ENCODE data around the gene ABCB8. TPM values are rescaled to one million over a fixed set of nuclear protein-coding genes. Genes with fewer than 3 reads are reported as not detected.

ABCB8 gene
- total RNA-seq, 2 experiments from 2014 or later: 57.0 to 62.2 TPM

DNA sequence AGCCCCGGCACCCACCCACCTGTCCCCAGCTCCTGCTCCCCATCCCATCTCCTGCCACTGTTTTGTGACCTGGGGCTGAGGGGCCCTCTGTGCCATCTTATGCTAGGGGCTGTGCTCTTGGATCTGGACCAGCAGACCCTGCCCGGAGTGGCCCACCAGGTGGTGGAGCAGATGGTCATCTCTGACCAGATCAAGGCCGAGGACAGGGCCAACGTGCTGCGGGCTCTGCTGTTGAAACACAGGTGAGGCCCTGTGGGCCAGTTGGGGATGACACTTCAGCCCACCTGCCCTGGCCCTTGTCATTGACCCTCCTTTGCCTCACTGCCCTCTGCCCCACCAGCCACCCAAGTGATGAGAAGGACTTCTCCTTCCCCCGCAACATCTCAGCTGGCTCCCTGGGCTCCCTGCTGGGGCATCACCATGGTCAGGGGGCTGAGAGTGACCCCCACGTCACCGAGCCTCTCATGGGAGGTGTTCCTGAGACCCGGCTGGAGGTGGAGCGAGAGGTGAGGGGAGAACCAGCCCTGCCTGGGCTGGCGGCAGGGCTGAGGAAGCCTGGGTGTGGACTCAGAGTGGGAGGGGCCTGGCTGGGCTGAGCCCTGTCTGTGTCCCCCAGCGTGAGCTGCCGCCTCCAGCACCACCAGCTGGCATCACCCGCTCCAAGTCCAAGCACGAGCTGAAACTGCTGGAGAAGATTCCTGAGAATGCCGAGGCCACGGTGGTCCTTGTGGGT lies 41.8 kb downstream of the ABCB8 start:
- CTCF ChIA-PET: no interaction called here
- no peak overlapping the region for H3K4me3 Mint-ChIP-seq

DNA sequence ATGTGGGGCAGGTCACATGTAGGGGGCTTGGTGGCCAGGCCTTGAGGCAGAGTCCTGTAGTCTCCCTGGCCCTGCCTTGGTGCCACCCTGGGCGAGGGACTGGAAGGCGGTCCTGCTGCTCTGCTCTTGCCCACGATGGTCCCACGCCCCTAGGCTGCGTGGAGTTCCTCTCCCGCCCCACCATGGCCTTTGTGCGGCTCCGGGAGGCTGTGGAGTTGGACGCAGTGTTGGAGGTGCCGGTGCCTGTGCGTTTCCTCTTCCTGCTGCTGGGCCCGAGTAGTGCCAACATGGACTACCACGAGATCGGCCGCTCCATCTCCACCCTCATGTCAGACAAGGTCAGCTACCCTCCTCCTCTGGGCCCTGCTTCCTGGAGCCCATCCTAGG lies 42.3 kb downstream of the ABCB8 start:
- H3K27me3 Mint-ChIP-seq: no peaks in the 10 kb centered on the region
- H3K36me3 ChIP-seq (ENCODE audit: insufficient read depth, low read length): peaks cover 85% of the 10 kb centered on the region
- H3K27ac Mint-ChIP-seq: no peak overlapping the region
- H3K4me1 Mint-ChIP-seq (ENCODE audit: low read depth): no peaks in the 10 kb centered on the region
- CTCF ChIA-PET: no interaction called here
- DNase-seq: no peak
- POLR2A ChIA-PET: no interaction called here
- TF ChIP-seq, protein P1, sequence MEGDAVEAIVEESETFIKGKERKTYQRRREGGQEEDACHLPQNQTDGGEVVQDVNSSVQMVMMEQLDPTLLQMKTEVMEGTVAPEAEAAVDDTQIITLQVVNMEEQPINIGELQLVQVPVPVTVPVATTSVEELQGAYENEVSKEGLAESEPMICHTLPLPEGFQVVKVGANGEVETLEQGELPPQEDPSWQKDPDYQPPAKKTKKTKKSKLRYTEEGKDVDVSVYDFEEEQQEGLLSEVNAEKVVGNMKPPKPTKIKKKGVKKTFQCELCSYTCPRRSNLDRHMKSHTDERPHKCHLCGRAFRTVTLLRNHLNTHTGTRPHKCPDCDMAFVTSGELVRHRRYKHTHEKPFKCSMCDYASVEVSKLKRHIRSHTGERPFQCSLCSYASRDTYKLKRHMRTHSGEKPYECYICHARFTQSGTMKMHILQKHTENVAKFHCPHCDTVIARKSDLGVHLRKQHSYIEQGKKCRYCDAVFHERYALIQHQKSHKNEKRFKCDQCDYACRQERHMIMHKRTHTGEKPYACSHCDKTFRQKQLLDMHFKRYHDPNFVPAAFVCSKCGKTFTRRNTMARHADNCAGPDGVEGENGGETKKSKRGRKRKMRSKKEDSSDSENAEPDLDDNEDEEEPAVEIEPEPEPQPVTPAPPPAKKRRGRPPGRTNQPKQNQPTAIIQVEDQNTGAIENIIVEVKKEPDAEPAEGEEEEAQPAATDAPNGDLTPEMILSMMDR (IDR thresholded peaks at IDR 0.05): no peak
- ATAC-seq (ENCODE audit: poor library complexity): no peak
- H3K27me3 ChIP-seq (ENCODE audit: control insufficient read depth in 1 of 2, insufficient read depth in 2 of 2, low read length in 2 of 2): no peaks in the 10 kb centered on the region
- no peaks in the 10 kb centered on the region for H3K4me1 ChIP-seq (ENCODE audit: insufficient read depth, low read length)
- H3K4me3 ChIP-seq (ENCODE audit: low read length): no peak overlapping the region
- H3K9me3 ChIP-seq (ENCODE audit: control insufficient read depth in 1 of 2, insufficient read depth in 1 of 2, low read length in 2 of 2): no peaks in the 10 kb centered on the region
- no peaks in the 10 kb centered on the region for H3K9me3 Mint-ChIP-seq
- no peak overlapping the region for H3K27ac ChIP-seq (ENCODE audit: low read depth in 1 of 2, low read length in 2 of 2)
- H3K36me3 Mint-ChIP-seq (ENCODE audit: low read depth): peaks cover 57% of the 10 kb centered on the region
- no peak overlapping the region for H3K4me3 Mint-ChIP-seq
- intact Hi-C loops (cut with DNase I, micrococcal nuclease): no loop called here

More for the DNA sequence above, 41.8 kb downstream of the ABCB8 start:
- no peaks in the 10 kb centered on the region for H3K9me3 ChIP-seq (ENCODE audit: control insufficient read depth in 1 of 2, insufficient read depth in 1 of 2, low read length in 2 of 2)
- no peak for ATAC-seq (ENCODE audit: poor library complexity)
- H3K9me3 Mint-ChIP-seq: no peaks in the 10 kb centered on the region
- H3K4me1 Mint-ChIP-seq (ENCODE audit: low read depth): no peaks in the 10 kb centered on the region
- no peak overlapping the region for H3K27ac ChIP-seq (ENCODE audit: low read depth in 1 of 2, low read length in 2 of 2)
- TF ChIP-seq, protein P1 (IDR thresholded peaks at IDR 0.05): no peak
- POLR2A ChIA-PET: no interaction called here
- H3K4me1 ChIP-seq (ENCODE audit: insufficient read depth, low read length): no peaks in the 10 kb centered on the region
- H3K4me3 ChIP-seq (ENCODE audit: low read length): no peak overlapping the region
- no peak overlapping the region for H3K27ac Mint-ChIP-seq
- no peak for DNase-seq
- peaks cover 80% of the 10 kb centered on the region for H3K36me3 ChIP-seq (ENCODE audit: insufficient read depth, low read length)
- peaks cover 57% of the 10 kb centered on the region for H3K36me3 Mint-ChIP-seq (ENCODE audit: low read depth)
- intact Hi-C loops (cut with DNase I, micrococcal nuclease): no loop called here
- H3K27me3 Mint-ChIP-seq: no peaks in the 10 kb centered on the region
- H3K27me3 ChIP-seq (ENCODE audit: control insufficient read depth in 1 of 2, insufficient read depth in 2 of 2, low read length in 2 of 2): no peaks in the 10 kb centered on the region

GRCh38 chr7:151071032-151071866 lies 43.0 kb downstream of the ABCB8 start:
- H3K4me1 Mint-ChIP-seq (ENCODE audit: low read depth): no peaks in the 10 kb centered on the region
- Histone ChIP-seq H3K9me3 (ENCODE audit: control insufficient read depth in 1 of 2, insufficient read depth in 1 of 2, low read length in 2 of 2) (no peaks in the 10 kb centered on the region), H3K27ac (ENCODE audit: low read depth in 1 of 2, low read length in 2 of 2) (no peak overlapping the region), H3K4me1 (ENCODE audit: insufficient read depth, low read length) (no peaks in the 10 kb centered on the region), H3K4me3 (ENCODE audit: low read length) (no peak overlapping the region), H3K27me3 (ENCODE audit: control insufficient read depth in 1 of 2, insufficient read depth in 2 of 2, low read length in 2 of 2) (no peaks in the 10 kb centered on the region), H3K36me3 (ENCODE audit: insufficient read depth, low read length) (peaks cover 85% of the 10 kb centered on the region)
- POLR2A ChIA-PET: no interaction called here
- peaks cover 62% of the 10 kb centered on the region for H3K36me3 Mint-ChIP-seq (ENCODE audit: low read depth)
- DNase-seq (no peak), ATAC-seq (ENCODE audit: poor library complexity) (no peak)
- H3K9me3 Mint-ChIP-seq: no peaks in the 10 kb centered on the region
- no peak overlapping the region for H3K27ac Mint-ChIP-seq
- intact Hi-C loops (cut with DNase I, micrococcal nuclease): no loop called here
- no peak overlapping the region for H3K4me3 Mint-ChIP-seq
- CTCF ChIA-PET: no interaction called here
- no peaks in the 10 kb centered on the region for H3K27me3 Mint-ChIP-seq
- TF ChIP-seq, protein P1 (IDR thresholded peaks at IDR 0.05): no peak
